CD4-positive, alpha-beta T cell treated with Interleukin-17A for 1 hour (primary cell): ENCODE results near the gene SPTLC3.

Source experiments
- DNase-seq: peaks from one replicate; pipeline ENCODE4 v3.0.0-alpha.2; 2020

Gene SPTLC3

DNA sequence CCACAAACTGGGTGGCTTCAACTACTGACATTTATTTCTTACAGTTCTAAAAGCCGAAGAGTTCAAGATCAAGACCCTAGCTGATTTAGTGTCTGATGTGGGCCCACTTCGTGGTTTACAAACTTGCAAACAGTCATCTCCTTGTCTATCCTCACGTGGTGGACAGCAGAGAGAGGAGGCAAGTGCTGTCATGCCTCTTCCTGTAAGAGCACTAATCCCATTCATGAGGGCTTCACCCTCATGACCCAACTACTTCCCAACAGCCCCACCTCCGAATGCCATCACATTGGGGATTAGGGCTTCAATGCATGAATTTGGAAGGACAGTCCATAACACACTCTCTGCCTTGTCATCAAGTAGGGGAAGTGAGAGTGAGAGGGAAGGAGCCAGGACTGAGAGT, 196.7 kb downstream of the SPTLC3 start:
- no peak for DNase-seq

DNA sequence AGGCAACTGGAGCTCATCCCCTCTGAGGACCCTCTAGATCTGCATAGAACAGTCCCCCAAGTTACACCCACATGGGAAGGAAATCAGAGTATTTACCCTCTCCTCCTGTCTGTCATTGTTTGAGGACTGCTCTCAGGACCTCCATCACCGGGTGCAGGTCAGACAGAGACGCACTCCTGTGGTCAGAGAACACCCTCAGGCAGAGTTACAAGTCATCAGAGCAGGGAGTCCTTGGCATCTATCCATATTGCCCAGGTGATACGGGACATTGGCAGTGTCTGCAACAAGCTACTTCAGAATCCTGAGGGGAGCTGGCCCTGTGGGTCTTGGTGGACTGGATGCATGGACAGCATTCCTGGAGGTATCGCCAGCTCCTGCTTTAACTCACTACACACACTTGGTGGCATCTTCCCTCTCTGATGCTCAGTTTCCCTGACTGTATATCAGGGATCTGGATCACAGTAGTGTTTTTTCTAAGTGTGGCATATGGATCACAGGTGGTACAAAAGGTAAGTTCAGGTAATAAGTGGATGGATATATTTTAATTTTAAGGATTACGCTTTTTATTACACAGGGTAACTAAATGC, 197.2 kb downstream of the SPTLC3 start:
- DNase-seq, result no peak

- no peak for DNase-seq
Observed at GRCh38 chr20:13207016-13207415, 198.2 kb downstream of the SPTLC3 start.

GRCh38 chr20:13211956-13212618, 203.3 kb downstream of the SPTLC3 start:
- DNase-seq, result no peak

- DNase-seq, result no peak
Observed at GRCh38 chr20:13212750-13213149, 204.0 kb downstream of the SPTLC3 start.

- DNase-seq, result no peak
Observed at GRCh38 chr20:13213335-13213734, 204.6 kb downstream of the SPTLC3 start.

DNA sequence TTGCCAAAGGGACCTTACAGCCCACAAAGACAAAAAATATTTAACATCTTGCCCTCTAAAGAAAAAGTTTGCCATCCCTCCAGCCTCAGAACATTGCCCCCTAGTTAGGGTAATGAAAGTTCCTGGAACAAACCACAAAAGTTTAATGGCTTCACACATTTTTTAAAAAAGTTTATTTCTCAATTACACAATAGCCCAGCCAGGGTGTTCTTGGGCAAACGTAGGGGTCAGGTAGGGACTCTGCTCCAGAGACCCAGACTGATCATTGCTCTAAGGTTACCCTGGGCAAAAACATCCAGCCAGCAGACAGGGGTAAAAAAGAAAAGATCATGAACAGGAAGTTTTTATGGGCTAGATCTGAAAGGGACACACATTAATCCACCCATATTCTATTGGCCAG, 207.8 kb downstream of the SPTLC3 start:
- no peak for DNase-seq
